ENCODE measurements around the gene C21orf58.
"Not testable (repeated sequence)": the region's sequence is repeated elsewhere in the genome, so short reads cannot be mapped to it uniquely, and the experiment has no call there.

Gene C21orf58

GRCh38 chr21:46323710-46324389 is at the start of gene C21orf58, which contains the start of gene PCNT:
C21orf58 (minus strand) TSS chr21:46323870; CDS start chr21:46322738, 1,132 bp downstream.
PCNT (plus strand) TSS chr21:46324156; CDS start chr21:46324229, 73 bp downstream.
- Histone ChIP-seq H3K4me3 (ENCODE audit: low read length) (peak within 1 kb of the TSS; percentile 95), H3K4me1 (ENCODE audit: control insufficient read depth, insufficient read depth, low read length) (peaks cover 24% of the 10 kb centered on the region), H3K36me3 (ENCODE audit: control insufficient read depth, insufficient read depth, low read length, severe bottlenecking) (peaks cover 15% of the 10 kb centered on the region), H3K9ac (ENCODE audit: low read length) (peak within 1 kb of the TSS; percentile 94), H3K27me3 (replicated peaks; ENCODE audit: control insufficient read depth, insufficient read depth, low read length) (no peaks in the 10 kb centered on the region), H3K9me3 (ENCODE audit: control insufficient read depth, low read length) (no peaks in the 10 kb centered on the region)
- DNase-seq (ENCODE audit: low read depth) = peak; percentile 99

GRCh38 chr21:46372947-46373346 is 49.3 kb upstream of the C21orf58 start:
- H3K9ac ChIP-seq (ENCODE audit: low read length); H3K27me3 ChIP-seq (replicated peaks; ENCODE audit: control insufficient read depth, insufficient read depth, low read length); H3K9me3 ChIP-seq (ENCODE audit: control insufficient read depth, low read length); H3K4me1 ChIP-seq (ENCODE audit: control insufficient read depth, insufficient read depth, low read length); DNase-seq (ENCODE audit: low read depth); H3K4me3 ChIP-seq (ENCODE audit: low read length): not testable (repeated sequence)
- H3K36me3 ChIP-seq (ENCODE audit: control insufficient read depth, insufficient read depth, low read length, severe bottlenecking) = peaks cover 12% of the 10 kb centered on the region

- no peaks in the 10 kb centered on the region for H3K9me3 ChIP-seq (ENCODE audit: control insufficient read depth, low read length)
- peaks cover 20% of the 10 kb centered on the region for H3K36me3 ChIP-seq (ENCODE audit: control insufficient read depth, insufficient read depth, low read length, severe bottlenecking)
- no peak overlapping the region for H3K4me3 ChIP-seq (ENCODE audit: low read length)
- no peaks in the 10 kb centered on the region for H3K4me1 ChIP-seq (ENCODE audit: control insufficient read depth, insufficient read depth, low read length)
- no peak for DNase-seq (ENCODE audit: low read depth)
- H3K9ac ChIP-seq (ENCODE audit: low read length) = no peak overlapping the region
- H3K27me3 ChIP-seq (replicated peaks; ENCODE audit: control insufficient read depth, insufficient read depth, low read length) = no peaks in the 10 kb centered on the region
Measured at GRCh38 chr21:46372014-46372485, 48.4 kb upstream of the C21orf58 start.

- Histone ChIP-seq H3K27me3 (replicated peaks; ENCODE audit: control insufficient read depth, insufficient read depth, low read length) (no peaks in the 10 kb centered on the region), H3K9ac (ENCODE audit: low read length) (no peak overlapping the region), H3K4me1 (ENCODE audit: control insufficient read depth, insufficient read depth, low read length) (no peaks in the 10 kb centered on the region), H3K36me3 (ENCODE audit: control insufficient read depth, insufficient read depth, low read length, severe bottlenecking) (peaks cover 26% of the 10 kb centered on the region), H3K4me3 (ENCODE audit: low read length) (no peak overlapping the region), H3K9me3 (ENCODE audit: control insufficient read depth, low read length) (no peaks in the 10 kb centered on the region)
- DNase-seq (ENCODE audit: low read depth) = no peak
Measured at GRCh38 chr21:46371204-46372013, 47.7 kb upstream of the C21orf58 start.

- peaks cover 37% of the 10 kb centered on the region for H3K36me3 ChIP-seq (ENCODE audit: control insufficient read depth, insufficient read depth, low read length, severe bottlenecking)
- no peaks in the 10 kb centered on the region for H3K4me1 ChIP-seq (ENCODE audit: control insufficient read depth, insufficient read depth, low read length)
- no peak for DNase-seq (ENCODE audit: low read depth)
- no peaks in the 10 kb centered on the region for H3K9me3 ChIP-seq (ENCODE audit: control insufficient read depth, low read length)
- no peak overlapping the region for H3K4me3 ChIP-seq (ENCODE audit: low read length)
- H3K9ac ChIP-seq (ENCODE audit: low read length) = no peak overlapping the region
- H3K27me3 ChIP-seq (replicated peaks; ENCODE audit: control insufficient read depth, insufficient read depth, low read length) = no peaks in the 10 kb centered on the region
Measured at GRCh38 chr21:46369520-46370235, 46.0 kb upstream of the C21orf58 start.

- no peak for DNase-seq (ENCODE audit: low read depth)
- H3K9me3 ChIP-seq (ENCODE audit: control insufficient read depth, low read length) = no peaks in the 10 kb centered on the region
- H3K4me3 ChIP-seq (ENCODE audit: low read length) = no peak overlapping the region
- no peaks in the 10 kb centered on the region for H3K4me1 ChIP-seq (ENCODE audit: control insufficient read depth, insufficient read depth, low read length)
- no peaks in the 10 kb centered on the region for H3K27me3 ChIP-seq (replicated peaks; ENCODE audit: control insufficient read depth, insufficient read depth, low read length)
- peaks cover 46% of the 10 kb centered on the region for H3K36me3 ChIP-seq (ENCODE audit: control insufficient read depth, insufficient read depth, low read length, severe bottlenecking)
- H3K9ac ChIP-seq (ENCODE audit: low read length) = no peak overlapping the region
Measured at GRCh38 chr21:46368533-46369285, 45.0 kb upstream of the C21orf58 start.

GRCh38 chr21:46366966-46367365 is 43.3 kb upstream of the C21orf58 start:
- no peaks in the 10 kb centered on the region for H3K9me3 ChIP-seq (ENCODE audit: control insufficient read depth, low read length)

GRCh38 chr21:46366561-46366960 is 42.9 kb upstream of the C21orf58 start:
- Histone ChIP-seq H3K27me3 (replicated peaks; ENCODE audit: control insufficient read depth, insufficient read depth, low read length) (no peaks in the 10 kb centered on the region), H3K4me3 (ENCODE audit: low read length) (no peak overlapping the region), H3K4me1 (ENCODE audit: control insufficient read depth, insufficient read depth, low read length) (no peaks in the 10 kb centered on the region), H3K36me3 (ENCODE audit: control insufficient read depth, insufficient read depth, low read length, severe bottlenecking) (peaks cover 48% of the 10 kb centered on the region), H3K9ac (ENCODE audit: low read length) (no peak overlapping the region), H3K9me3 (ENCODE audit: control insufficient read depth, low read length) (no peaks in the 10 kb centered on the region)
- no peak for DNase-seq (ENCODE audit: low read depth)

More at GRCh38 chr21:46366966-46367365, 43.3 kb upstream of the C21orf58 start:
- H3K9ac ChIP-seq (ENCODE audit: low read length) = no peak overlapping the region
- no peak for DNase-seq (ENCODE audit: low read depth)
- H3K4me1 ChIP-seq (ENCODE audit: control insufficient read depth, insufficient read depth, low read length) = no peaks in the 10 kb centered on the region
- no peak overlapping the region for H3K4me3 ChIP-seq (ENCODE audit: low read length)
- H3K27me3 ChIP-seq (replicated peaks; ENCODE audit: control insufficient read depth, insufficient read depth, low read length) = no peaks in the 10 kb centered on the region
- peaks cover 52% of the 10 kb centered on the region for H3K36me3 ChIP-seq (ENCODE audit: control insufficient read depth, insufficient read depth, low read length, severe bottlenecking)

GRCh38 chr21:46366091-46366490 is 42.4 kb upstream of the C21orf58 start:
- Histone ChIP-seq H3K36me3 (ENCODE audit: control insufficient read depth, insufficient read depth, low read length, severe bottlenecking) (peaks cover 52% of the 10 kb centered on the region), H3K4me3 (ENCODE audit: low read length) (no peak overlapping the region), H3K4me1 (ENCODE audit: control insufficient read depth, insufficient read depth, low read length) (no peaks in the 10 kb centered on the region), H3K27me3 (replicated peaks; ENCODE audit: control insufficient read depth, insufficient read depth, low read length) (no peaks in the 10 kb centered on the region), H3K9ac (ENCODE audit: low read length) (no peak overlapping the region), H3K9me3 (ENCODE audit: control insufficient read depth, low read length) (no peaks in the 10 kb centered on the region)
- no peak for DNase-seq (ENCODE audit: low read depth)

- H3K9me3 ChIP-seq (ENCODE audit: control insufficient read depth, low read length) = no peaks in the 10 kb centered on the region
- no peak for DNase-seq (ENCODE audit: low read depth)
- H3K36me3 ChIP-seq (ENCODE audit: control insufficient read depth, insufficient read depth, low read length, severe bottlenecking) = peaks cover 58% of the 10 kb centered on the region
- H3K9ac ChIP-seq (ENCODE audit: low read length) = no peak overlapping the region
- no peak overlapping the region for H3K4me3 ChIP-seq (ENCODE audit: low read length)
- no peaks in the 10 kb centered on the region for H3K27me3 ChIP-seq (replicated peaks; ENCODE audit: control insufficient read depth, insufficient read depth, low read length)
- H3K4me1 ChIP-seq (ENCODE audit: control insufficient read depth, insufficient read depth, low read length) = no peaks in the 10 kb centered on the region
Measured at GRCh38 chr21:46363698-46364097, 40.0 kb upstream of the C21orf58 start.
